Activated naive CD8-positive, alpha-beta T cell treated with anti-CD3 and anti-CD28 coated beads for 36 hours (primary cell): Measurements from ENCODE around the gene NIPAL3. TPM values are rescaled to one million over a fixed set of nuclear protein-coding genes. Genes with fewer than 3 reads are reported as not detected.

Experiments
- DNase-seq: peaks from one replicate; pipeline ENCODE4 v3.0.0; 2021
- H3K27ac Mint-ChIP-seq: one replicate; pipeline ENCODE4 v1.8.0; 2022; ENCODE audit warnings: mild to moderate bottlenecking, moderate library complexity, mixed read lengths
- H3K27me3 Mint-ChIP-seq: one replicate; pipeline ENCODE4 v1.8.0; 2022; ENCODE audit warnings: mild to moderate bottlenecking, mixed read lengths
- H3K36me3 Mint-ChIP-seq: one replicate; pipeline ENCODE4 v1.8.0; 2021; ENCODE audit warnings: mild to moderate bottlenecking, mixed read lengths
- H3K4me1 Mint-ChIP-seq: one replicate; pipeline ENCODE4 v1.8.0; 2021; ENCODE audit warnings: mixed read lengths
- H3K4me3 Mint-ChIP-seq: one replicate; pipeline ENCODE4 v1.8.0; 2022; ENCODE audit warnings: mild to moderate bottlenecking, moderate library complexity, mixed read lengths
- H3K9me3 Mint-ChIP-seq: one replicate; pipeline ENCODE4 v1.8.0; 2022; ENCODE audit warnings: mixed read lengths
- total RNA-seq, 2 experiments: library from RNA; stranded (reverse); gene quantifications; one replicate each; pipeline ENCODE4 v1.2.3, GENCODE V29; 2021

Gene NIPAL3
- total RNA-seq, 2 experiments from 2014 or later, result 34.7 to 37.2 TPM

DNA sequence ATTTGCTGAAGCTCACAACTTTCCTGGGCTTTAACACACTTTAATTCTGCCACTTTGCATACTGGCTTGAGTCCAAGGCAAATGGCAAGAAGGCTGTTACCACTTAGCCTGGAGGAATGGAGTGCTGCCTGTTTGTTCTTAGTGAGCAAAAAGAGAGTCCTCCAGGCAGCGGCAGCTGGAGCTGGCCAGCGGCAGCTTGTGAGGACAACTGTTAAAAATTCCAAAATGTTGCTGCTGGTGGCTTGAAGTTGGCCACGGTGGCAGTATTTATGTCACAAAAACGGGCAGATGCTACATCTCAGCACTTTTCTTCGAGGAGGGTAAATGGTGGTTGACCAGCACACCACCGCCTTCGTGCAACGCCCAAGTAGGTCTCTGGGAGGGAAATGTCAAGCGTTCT lies 29.4 kb upstream of the NIPAL3 start:
- no peak overlapping the region for H3K27ac Mint-ChIP-seq
- no peaks in the 10 kb centered on the region for H3K9me3 Mint-ChIP-seq

DNA sequence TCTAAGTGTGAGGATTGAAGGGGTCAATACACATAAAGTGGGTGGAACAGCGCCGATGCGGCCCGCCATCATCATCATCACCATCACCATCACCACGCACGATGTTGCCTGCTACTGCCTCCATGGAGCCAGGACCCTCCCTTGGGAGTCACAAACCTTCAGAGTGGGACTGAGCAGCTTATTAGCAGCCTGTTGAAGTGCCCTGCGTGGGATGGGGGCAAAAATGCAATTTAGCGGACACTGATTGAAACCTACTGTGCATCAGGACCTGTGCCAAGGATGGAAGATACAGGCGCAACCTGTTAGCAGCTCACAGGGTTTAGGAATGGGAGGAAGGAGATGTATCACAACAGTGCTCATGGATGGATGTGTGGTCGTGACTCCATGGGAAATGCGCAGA lies 28.7 kb upstream of the NIPAL3 start:
- no peak for DNase-seq

More for the DNA sequence above, 29.4 kb upstream of the NIPAL3 start:
- DNase-seq, result no peak
- Mint-ChIP-seq H3K27me3 (no peaks in the 10 kb centered on the region), H3K4me3 (no peak overlapping the region), H3K4me1 (peaks cover 22% of the 10 kb centered on the region), H3K36me3 (peaks cover 4% of the 10 kb centered on the region)

DNA sequence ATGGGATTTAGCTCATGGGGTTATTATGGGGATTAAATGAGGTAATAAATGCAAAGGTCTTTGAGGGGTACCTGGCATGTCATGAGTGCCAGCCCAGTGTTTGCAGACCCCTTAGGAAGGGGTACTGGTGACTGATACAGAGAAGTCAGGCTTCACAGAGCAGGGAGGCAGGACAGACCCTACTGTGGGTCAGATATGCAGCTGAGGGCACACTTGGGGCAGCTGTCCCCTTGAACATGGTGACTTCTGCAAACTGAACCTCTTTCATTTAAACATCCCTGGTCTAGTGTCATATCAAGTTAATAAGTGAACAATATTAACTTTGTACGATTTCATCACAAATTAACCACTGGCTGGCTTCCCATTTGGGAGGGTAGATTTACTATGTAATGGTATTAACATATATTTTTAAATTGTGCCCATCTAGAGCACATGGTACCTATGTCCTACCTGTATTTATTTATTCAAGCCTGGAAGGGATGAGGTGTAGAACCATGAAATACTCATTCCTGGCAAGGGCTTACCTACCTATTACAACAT lies 27.9 kb upstream of the NIPAL3 start:
- DNase-seq, result no peak
- no peaks in the 10 kb centered on the region for H3K9me3 Mint-ChIP-seq
- no peak overlapping the region for H3K4me3 Mint-ChIP-seq
- H3K36me3 Mint-ChIP-seq, result peaks cover 4% of the 10 kb centered on the region
- H3K4me1 Mint-ChIP-seq, result peaks cover 35% of the 10 kb centered on the region
- H3K27ac Mint-ChIP-seq, result no peak overlapping the region
- no peaks in the 10 kb centered on the region for H3K27me3 Mint-ChIP-seq

More for the DNA sequence above, 28.7 kb upstream of the NIPAL3 start:
- Mint-ChIP-seq H3K27ac (no peak overlapping the region), H3K4me3 (no peak overlapping the region), H3K4me1 (peaks cover 28% of the 10 kb centered on the region), H3K27me3 (no peaks in the 10 kb centered on the region), H3K36me3 (peaks cover 4% of the 10 kb centered on the region), H3K9me3 (no peaks in the 10 kb centered on the region)

DNA sequence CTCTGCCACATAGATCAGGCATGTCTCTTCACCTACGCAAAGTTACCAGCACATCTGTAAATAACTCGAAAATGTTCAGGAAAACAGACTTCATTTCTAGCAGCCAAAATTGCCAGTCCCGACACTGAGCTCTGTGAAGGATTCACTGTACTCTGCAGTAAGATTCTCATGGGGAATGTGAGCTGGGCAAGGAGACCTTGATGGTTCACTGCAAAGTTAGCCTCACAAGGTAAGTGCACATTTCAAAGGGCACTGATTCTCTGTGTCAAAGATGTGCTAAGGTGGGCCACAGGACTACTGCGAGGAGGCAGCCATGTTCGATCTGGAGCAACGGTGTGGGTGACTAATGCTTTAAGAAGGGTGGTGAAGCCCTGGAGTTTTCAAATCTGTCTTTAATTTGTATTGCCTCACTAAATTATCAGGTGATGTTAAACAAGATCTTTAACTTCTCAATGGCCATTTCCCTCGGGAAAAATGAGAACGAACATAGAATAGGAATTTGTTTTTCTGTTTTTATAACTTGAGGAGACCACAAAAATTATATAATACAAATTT lies 27.2 kb upstream of the NIPAL3 start:
- no peaks in the 10 kb centered on the region for H3K9me3 Mint-ChIP-seq
- no peak for DNase-seq
- peaks cover 4% of the 10 kb centered on the region for H3K36me3 Mint-ChIP-seq
- peaks cover 41% of the 10 kb centered on the region for H3K4me1 Mint-ChIP-seq
- no peak overlapping the region for H3K4me3 Mint-ChIP-seq
- no peaks in the 10 kb centered on the region for H3K27me3 Mint-ChIP-seq
- H3K27ac Mint-ChIP-seq, result no peak overlapping the region

DNA sequence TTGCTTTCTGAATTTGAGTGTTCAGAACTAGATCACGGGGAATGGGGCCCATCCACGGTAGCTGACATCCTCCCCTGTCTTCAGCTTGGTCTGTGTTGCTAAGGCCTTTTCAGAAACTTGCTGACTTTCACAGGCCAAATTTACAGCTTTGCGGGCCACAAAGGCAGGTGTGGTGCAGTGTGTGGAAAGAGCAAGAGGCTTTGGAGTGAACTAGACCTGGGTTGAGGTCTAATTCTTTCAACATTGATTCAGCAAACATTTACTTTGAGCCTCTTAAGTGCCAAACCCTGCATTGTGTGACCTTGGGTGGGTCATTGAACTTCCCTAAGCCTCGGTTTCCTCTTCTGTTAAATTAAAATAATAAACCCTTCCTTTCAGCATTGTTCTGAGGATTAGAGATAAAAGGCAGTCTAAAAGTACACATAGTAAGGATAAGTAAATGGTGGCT lies 26.3 kb upstream of the NIPAL3 start:
- H3K27ac Mint-ChIP-seq, result no peak overlapping the region

DNA sequence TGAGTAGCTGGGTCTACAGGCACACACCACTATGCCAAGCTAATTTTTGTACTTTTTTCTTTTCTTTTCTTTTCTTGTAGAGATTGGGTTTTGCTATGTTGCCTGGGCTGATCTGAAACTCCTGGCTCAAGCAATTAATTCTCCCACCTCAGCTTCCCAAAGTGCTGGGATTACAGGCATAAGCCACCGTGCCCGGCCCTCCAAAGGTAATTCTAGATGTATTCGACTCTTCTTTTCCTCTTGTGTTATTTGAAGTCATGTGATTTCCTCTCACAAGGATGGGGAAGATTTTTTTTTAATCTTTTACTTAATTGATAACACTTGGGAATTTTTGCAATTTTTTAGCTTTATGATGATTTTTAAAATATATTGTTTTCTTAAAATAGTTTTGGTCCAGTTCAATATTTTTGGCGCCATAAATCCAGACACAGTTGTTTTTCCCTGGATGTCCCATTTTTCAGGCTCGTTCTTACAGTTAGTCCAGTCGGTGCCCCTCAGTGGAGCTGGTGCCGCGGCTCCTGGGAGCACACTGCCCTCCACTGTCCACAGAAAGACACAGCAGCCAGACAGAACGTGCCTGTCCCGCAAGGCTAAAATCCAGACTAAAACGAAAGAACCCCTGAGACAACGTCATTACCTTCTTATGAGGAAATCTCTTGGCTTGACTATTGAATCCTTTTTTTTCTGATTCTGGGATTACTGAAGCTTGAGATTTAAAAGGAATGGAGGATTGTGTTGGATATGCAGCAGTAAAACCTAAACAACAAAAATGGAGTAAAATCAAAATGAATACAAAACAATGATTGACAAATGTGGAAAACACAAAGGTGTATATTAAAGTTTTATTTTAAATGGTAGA lies 24.4 kb upstream of the NIPAL3 start:
- Mint-ChIP-seq H3K27ac (peak overlapping the region; percentile 93), H3K4me3 (peak overlapping the region; percentile 67), H3K36me3 (peaks cover 4% of the 10 kb centered on the region), H3K27me3 (no peaks in the 10 kb centered on the region), H3K4me1 (peaks cover 38% of the 10 kb centered on the region), H3K9me3 (no peaks in the 10 kb centered on the region)
- peak; percentile 78 for DNase-seq

More for the DNA sequence above, 26.3 kb upstream of the NIPAL3 start:
- no peaks in the 10 kb centered on the region for H3K9me3 Mint-ChIP-seq
- H3K27me3 Mint-ChIP-seq, result no peaks in the 10 kb centered on the region
- peaks cover 4% of the 10 kb centered on the region for H3K36me3 Mint-ChIP-seq
- H3K4me1 Mint-ChIP-seq, result peaks cover 45% of the 10 kb centered on the region
- H3K4me3 Mint-ChIP-seq, result no peak overlapping the region
- no peak for DNase-seq

DNA sequence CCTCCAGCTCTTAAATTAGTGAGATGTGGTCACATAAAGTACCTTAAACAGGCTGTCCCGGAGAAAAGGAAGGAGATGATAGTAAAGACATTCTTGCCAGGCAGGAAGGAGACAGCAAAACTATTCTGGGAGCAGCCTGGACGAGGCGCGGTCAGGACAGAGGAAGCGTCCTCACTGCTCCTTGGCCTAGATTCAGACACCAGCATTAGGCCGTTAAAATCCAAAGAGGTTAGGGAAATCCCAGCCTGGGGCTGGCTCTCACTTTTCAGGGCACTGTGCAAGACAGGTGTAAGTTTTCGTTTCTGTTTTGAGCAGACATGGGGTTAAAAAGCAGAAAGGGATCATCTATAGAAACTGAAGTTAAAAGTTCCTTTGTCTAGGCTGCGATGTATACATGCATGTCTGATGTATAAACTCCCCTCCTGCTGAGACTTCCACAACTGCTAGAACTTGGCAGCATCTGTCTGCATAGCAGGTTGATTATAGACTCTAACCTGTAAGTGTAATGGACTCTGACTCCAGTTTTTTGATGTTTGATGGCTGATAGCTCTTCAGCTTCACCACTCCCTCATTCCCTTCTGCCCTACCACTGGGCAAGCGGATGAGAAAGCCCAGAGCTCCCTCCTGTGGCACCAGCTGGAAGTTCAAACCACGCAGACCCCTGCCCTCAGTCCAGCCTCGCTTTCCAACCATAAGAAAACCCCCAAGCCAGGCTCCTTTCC lies 23.6 kb upstream of the NIPAL3 start:
- DNase-seq, result peak; percentile 63
- Mint-ChIP-seq H3K27ac (peak overlapping the region; percentile 93), H3K36me3 (peaks cover 4% of the 10 kb centered on the region), H3K9me3 (no peaks in the 10 kb centered on the region), H3K4me3 (peak overlapping the region; percentile 46), H3K27me3 (no peaks in the 10 kb centered on the region), H3K4me1 (peaks cover 38% of the 10 kb centered on the region)

DNA sequence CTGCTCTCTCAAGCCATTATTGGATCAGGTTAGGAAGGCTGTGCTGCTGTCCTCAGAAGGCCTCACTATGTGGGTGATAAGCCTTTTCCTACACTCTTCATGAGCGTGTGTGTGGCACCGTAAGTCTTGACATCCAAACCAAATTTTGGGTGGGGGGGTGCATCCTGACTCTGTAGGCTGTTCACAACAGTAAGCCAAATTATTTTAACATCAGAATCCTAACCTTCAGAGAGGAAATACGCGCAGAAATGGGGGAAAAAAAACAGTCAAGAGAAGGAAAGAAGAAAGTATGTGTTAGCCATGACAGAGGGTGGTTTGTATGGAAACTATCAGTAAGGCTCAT lies 23.0 kb upstream of the NIPAL3 start:
- DNase-seq, result no peak
- H3K27me3 Mint-ChIP-seq, result no peaks in the 10 kb centered on the region

DNA sequence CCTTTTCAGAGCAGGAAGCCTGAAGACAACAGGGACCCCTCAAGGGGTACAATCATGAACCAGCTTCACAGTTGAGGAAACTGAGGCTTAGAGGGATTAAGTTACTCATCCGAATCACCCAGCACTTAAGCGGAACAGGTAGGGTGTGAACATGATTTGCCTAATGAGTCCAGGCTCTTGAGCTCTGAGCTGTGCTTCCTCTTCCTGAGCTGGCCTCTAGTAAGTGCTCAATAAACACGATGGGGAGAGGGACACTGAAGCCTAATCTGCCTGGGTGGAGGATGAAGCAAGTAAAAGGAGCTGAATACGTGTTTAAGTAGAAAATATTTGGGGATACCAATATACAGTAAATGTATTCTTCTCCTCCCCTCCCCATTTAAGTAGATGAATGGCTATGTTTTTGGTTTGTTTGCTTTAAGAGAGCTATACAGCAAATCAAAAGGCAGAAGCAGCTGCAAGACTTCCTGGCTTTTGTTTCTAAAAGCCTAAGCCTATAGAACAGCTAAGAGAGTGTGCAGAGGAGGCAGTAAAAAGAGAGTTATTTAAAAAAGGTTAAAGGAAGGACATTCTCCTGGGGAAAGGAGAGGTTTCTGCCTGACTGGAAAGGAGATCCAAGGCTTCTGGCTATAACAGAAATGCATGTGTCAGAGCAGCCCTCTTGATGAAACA lies 22.5 kb upstream of the NIPAL3 start:
- H3K27ac Mint-ChIP-seq, result peak overlapping the region; percentile 93
- no peaks in the 10 kb centered on the region for H3K9me3 Mint-ChIP-seq
- DNase-seq, result no peak
- H3K27me3 Mint-ChIP-seq, result no peaks in the 10 kb centered on the region
- H3K36me3 Mint-ChIP-seq, result peaks cover 4% of the 10 kb centered on the region
- peaks cover 38% of the 10 kb centered on the region for H3K4me1 Mint-ChIP-seq
- no peak overlapping the region for H3K4me3 Mint-ChIP-seq

More for the DNA sequence above, 23.0 kb upstream of the NIPAL3 start:
- Mint-ChIP-seq H3K9me3 (no peaks in the 10 kb centered on the region), H3K4me3 (peak overlapping the region; percentile 19), H3K4me1 (peaks cover 38% of the 10 kb centered on the region), H3K36me3 (peaks cover 4% of the 10 kb centered on the region), H3K27ac (peak overlapping the region; percentile 93)

DNA sequence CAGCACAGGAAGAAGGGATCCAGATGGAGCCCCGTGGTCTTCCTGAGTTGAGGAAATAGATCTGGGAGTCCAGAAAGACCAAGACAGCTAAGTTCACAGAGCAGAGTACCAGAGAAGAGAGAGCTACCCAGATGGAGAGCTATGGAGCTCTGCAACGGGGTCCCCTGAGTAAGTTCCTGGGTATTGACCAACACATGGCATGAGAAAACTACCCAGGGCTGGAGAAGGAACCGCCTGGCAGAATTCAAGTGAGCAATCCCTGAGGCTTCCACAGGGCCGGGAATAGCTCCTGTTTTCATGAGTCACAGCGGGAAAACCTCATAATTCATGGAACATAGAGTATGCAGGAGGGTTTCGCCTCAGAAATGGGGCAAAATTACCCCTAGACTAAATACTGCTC lies 21.7 kb upstream of the NIPAL3 start:
- Mint-ChIP-seq H3K4me3 (no peak overlapping the region), H3K9me3 (no peaks in the 10 kb centered on the region), H3K27me3 (no peaks in the 10 kb centered on the region), H3K36me3 (peaks cover 4% of the 10 kb centered on the region), H3K27ac (peak overlapping the region; percentile 93), H3K4me1 (peaks cover 38% of the 10 kb centered on the region)
- DNase-seq, result no peak

DNA sequence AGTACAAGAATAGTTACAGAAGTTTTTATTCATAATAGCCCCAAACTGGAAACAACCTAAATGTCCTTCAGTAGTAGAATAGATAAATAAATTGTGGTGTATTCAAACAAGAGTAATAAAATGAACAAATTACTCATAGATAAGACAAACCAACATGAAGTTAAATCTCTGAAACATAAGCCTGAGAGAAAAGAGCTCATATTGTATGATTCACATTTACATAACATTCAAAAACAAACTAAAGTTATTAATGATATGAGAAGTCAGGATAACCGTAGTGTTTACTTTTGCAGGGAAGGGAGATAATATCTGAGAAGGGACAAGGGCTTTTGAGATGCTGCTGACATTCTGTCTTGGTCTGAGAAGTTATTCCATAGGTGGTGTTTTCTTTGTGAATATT lies 15.5 kb upstream of the NIPAL3 start:
- no peak overlapping the region for H3K4me3 Mint-ChIP-seq
- peaks cover 7% of the 10 kb centered on the region for H3K4me1 Mint-ChIP-seq
- H3K9me3 Mint-ChIP-seq, result no peaks in the 10 kb centered on the region
- H3K27me3 Mint-ChIP-seq, result no peaks in the 10 kb centered on the region
- peaks cover 4% of the 10 kb centered on the region for H3K36me3 Mint-ChIP-seq
- H3K27ac Mint-ChIP-seq, result no peak overlapping the region
- no peak for DNase-seq

DNA sequence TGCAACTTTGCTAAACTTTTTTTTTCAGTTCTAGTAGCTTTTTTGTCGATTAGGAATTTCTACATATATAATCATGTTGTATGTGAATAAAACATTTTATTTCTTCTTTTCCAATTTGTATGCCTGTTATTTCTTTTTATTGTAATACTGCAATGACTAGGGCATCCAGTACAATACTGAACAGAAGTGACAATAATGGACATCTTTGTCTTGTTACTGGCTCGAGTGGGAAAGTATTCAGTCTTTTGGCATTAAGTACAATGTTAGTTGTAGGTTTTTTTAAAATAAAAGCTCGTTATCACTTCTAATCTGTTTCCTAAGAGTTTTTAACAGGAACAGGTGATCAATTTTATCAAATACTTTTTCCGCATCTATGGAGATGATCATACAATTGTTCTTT lies 11.8 kb upstream of the NIPAL3 start:
- Mint-ChIP-seq H3K9me3 (no peaks in the 10 kb centered on the region), H3K27ac (no peak overlapping the region), H3K4me3 (no peak overlapping the region), H3K4me1 (peaks cover 10% of the 10 kb centered on the region), H3K36me3 (peaks cover 8% of the 10 kb centered on the region), H3K27me3 (no peaks in the 10 kb centered on the region)
- DNase-seq, result no peak

DNA sequence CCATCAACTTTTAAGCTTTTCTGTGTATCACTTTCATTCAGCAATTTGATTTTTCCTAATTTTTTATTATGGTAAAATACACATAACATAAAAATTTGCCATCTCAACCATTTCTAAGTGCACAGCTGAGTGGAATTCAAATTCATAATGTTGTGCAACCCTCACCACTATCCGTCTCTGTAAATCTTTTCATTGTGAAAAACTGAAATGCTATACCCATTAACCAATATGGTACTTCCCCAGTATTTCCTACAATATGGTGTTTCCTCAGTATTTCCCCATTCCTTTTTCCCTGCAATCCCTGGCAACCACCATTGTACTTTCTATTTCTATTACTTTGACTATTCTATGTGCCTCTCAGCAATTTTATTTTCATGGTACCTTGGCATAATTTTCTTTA lies 8.8 kb upstream of the NIPAL3 start:
- no peak overlapping the region for H3K4me3 Mint-ChIP-seq
- H3K9me3 Mint-ChIP-seq, result no peaks in the 10 kb centered on the region
- peaks cover 3% of the 10 kb centered on the region for H3K36me3 Mint-ChIP-seq
- peaks cover 6% of the 10 kb centered on the region for H3K4me1 Mint-ChIP-seq
- no peak overlapping the region for H3K27ac Mint-ChIP-seq
- H3K27me3 Mint-ChIP-seq, result no peaks in the 10 kb centered on the region
- no peak for DNase-seq

DNA sequence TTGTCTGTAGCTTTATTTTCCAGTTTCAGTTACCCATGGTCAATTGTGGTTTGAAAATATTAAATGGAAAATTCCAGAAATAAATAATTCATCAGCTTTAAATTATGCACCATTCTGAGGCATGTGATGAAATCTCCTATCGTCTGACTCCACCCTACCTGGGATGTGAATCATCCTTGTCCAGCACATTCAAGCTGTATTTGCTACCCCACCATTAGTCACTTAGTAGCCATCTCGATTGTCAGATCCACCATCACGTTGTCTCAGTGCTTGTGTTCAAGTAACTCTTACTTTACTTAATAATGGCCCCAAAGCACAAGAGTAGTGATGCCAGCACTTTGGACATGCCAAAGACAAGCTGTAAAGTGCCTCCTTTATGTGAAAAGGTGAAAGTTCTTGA lies 6.1 kb upstream of the NIPAL3 start:
- H3K4me3 Mint-ChIP-seq, result no peak overlapping the region
- H3K36me3 Mint-ChIP-seq, result peaks cover 3% of the 10 kb centered on the region
- no peak for DNase-seq
- H3K4me1 Mint-ChIP-seq, result peaks cover 17% of the 10 kb centered on the region
- no peaks in the 10 kb centered on the region for H3K9me3 Mint-ChIP-seq
- H3K27ac Mint-ChIP-seq, result no peak overlapping the region
- no peaks in the 10 kb centered on the region for H3K27me3 Mint-ChIP-seq

DNA sequence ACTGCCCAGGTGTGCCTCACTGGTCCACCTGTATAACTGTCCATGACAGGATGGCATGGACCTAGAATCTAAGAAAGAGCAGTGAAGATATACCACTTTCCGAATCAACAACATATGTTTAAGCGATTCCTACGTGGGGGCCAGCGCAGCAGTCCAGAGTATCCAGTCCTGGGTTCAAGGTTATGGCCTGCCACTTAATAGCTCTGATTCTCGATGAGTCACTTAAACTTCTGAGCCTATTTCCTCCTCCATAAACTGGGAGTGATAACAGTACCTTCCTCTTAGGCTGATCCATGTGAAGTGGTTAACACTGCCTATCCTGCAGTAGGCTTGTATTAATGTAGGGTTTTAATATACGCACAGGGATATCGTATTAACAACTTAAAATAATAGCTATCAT lies 4.9 kb upstream of the NIPAL3 start:
- Mint-ChIP-seq H3K27me3 (no peaks in the 10 kb centered on the region), H3K4me3 (no peak overlapping the region), H3K9me3 (no peaks in the 10 kb centered on the region), H3K27ac (no peak overlapping the region), H3K4me1 (peaks cover 23% of the 10 kb centered on the region), H3K36me3 (peaks cover 3% of the 10 kb centered on the region)
- no peak for DNase-seq
